ENCODE measurements around the gene DLG2. TPM values are rescaled to one million over a fixed set of nuclear protein-coding genes. Genes with fewer than 3 reads are reported as not detected.

The DLG2 gene
- total RNA-seq, 1 experiment from 2014 or later, result 17.5 TPM

- Mint-ChIP-seq H3K4me1 (no peaks in the 10 kb centered on the region), H3K27ac (no peak overlapping the region), H3K9me3 (no peaks in the 10 kb centered on the region)
Observed at GRCh38 chr11:83871054-83871453, 1756.1 kb downstream of the DLG2 start.

GRCh38 chr11:83866655-83867054, 1760.5 kb downstream of the DLG2 start:
- no peaks in the 10 kb centered on the region for H3K36me3 Mint-ChIP-seq
- H3K4me1 Mint-ChIP-seq, result no peaks in the 10 kb centered on the region
- POLR2A ChIA-PET, result no interaction called here
- DNase-seq (ENCODE audit: low spot score), result no peak
- H3K4me3 Mint-ChIP-seq, result no peak overlapping the region
- no peaks in the 10 kb centered on the region for H3K27me3 Mint-ChIP-seq (ENCODE audit: low read depth)
- TF ChIP-seq TP53 (CRISPR knock-in tag; IDR thresholded peaks at IDR 0.05) (no peak), IRF1 (CRISPR knock-in tag; IDR thresholded peaks at IDR 0.05) (no peak), JUN (CRISPR knock-in tag; IDR thresholded peaks at IDR 0.05) (no peak)
- H3K9me3 Mint-ChIP-seq, result no peaks in the 10 kb centered on the region
- no peak overlapping the region for H3K27ac Mint-ChIP-seq
- CTCF ChIA-PET, result interaction anchor here (1.3 kb wide), 1 partner anchor 30 kb away, joined by 4 read pairs; no protein-coding TSS in a partner anchor
- ATAC-seq, result no peak

More at GRCh38 chr11:83871054-83871453, 1756.1 kb downstream of the DLG2 start:
- ChIA-PET CTCF (no interaction called here), POLR2A (no interaction called here)
- TF ChIP-seq FOXP4 (CRISPR knock-in tag; IDR thresholded peaks at IDR 0.05) (no peak), GRHL2 (CRISPR knock-in tag; IDR thresholded peaks at IDR 0.05; ENCODE audit: insufficient replicate concordance, severe bottlenecking) (no peak), E2F4 (CRISPR knock-in tag; IDR thresholded peaks at IDR 0.05; ENCODE audit: borderline replicate concordance, low read depth) (no peak), ZNF281 (CRISPR knock-in tag; IDR thresholded peaks at IDR 0.05) (no peak), ZNF263 (CRISPR knock-in tag; IDR thresholded peaks at IDR 0.05; ENCODE audit: low read depth) (no peak), FOXK1 (CRISPR knock-in tag; IDR thresholded peaks at IDR 0.05) (no peak), ESRRA (CRISPR knock-in tag; IDR thresholded peaks at IDR 0.05; ENCODE audit: borderline replicate concordance) (no peak)
- Mint-ChIP-seq H3K4me3 (no peak overlapping the region), H3K36me3 (no peaks in the 10 kb centered on the region), H3K27me3 (ENCODE audit: low read depth) (no peaks in the 10 kb centered on the region)
- ATAC-seq (no peak), DNase-seq (ENCODE audit: low spot score) (no peak)

GRCh38 chr11:83865636-83866461, 1761.3 kb downstream of the DLG2 start:
- no peaks in the 10 kb centered on the region for H3K4me1 Mint-ChIP-seq
- no peak overlapping the region for H3K27ac Mint-ChIP-seq
- H3K36me3 Mint-ChIP-seq, result peaks cover 4% of the 10 kb centered on the region; the same call in 1 of the 2 replicates
- POLR2A ChIA-PET, result no interaction called here
- no peak for DNase-seq (ENCODE audit: low spot score)
- no peaks in the 10 kb centered on the region for H3K27me3 Mint-ChIP-seq (ENCODE audit: low read depth)
- no peak overlapping the region for H3K4me3 Mint-ChIP-seq
- CTCF ChIA-PET, result no interaction called here
- TF ChIP-seq EMX1 (CRISPR knock-in tag; IDR thresholded peaks at IDR 0.05) (no peak), ZNF416 (CRISPR knock-in tag; IDR thresholded peaks at IDR 0.05) (no peak), ZNF138 (CRISPR knock-in tag; conservative IDR thresholded peaks at IDR 0.05) (no peak)
- ATAC-seq, result no peak
- H3K9me3 Mint-ChIP-seq, result peaks cover 7% of the 10 kb centered on the region

Measured in WTC11 (cell line).